H1 (cell line): ENCODE measurements around the gene ZNF425. TPM values are rescaled to one million over a fixed set of nuclear protein-coding genes. Genes with fewer than 3 reads are reported as not detected.

Experiments
- CTCF ChIA-PET: fragments of 300-600 bp; sonication (Branson Sonifier 250); formaldehyde crosslinking; loops from one replicate; lab custom pipeline; 2021; ENCODE audit not compliant: partially characterized antibody; lab: Charles Lee
- POLR2A ChIA-PET: fragments of 300-600 bp; sonication (Branson Sonifier 250); formaldehyde crosslinking; loops from one replicate; lab custom pipeline; 2021; ENCODE audit warnings: inconsistent platforms; ENCODE audit not compliant: partially characterized antibody; lab: Charles Lee
- DNase-seq, 2 experiments: peaks; one replicate each; pipeline versions ENCODE4 v3.0.0 to v3.0.0-alpha.2; 2010 to 2022; ENCODE audit warnings: low spot score in 2 of 2, low read depth in 1 of 2, mixed read lengths in 1 of 2
- FAIRE-seq: peaks from 2 replicates; lab custom pipeline; 2011; peaks lifted over from hg19 to GRCh38; lab: Jason Lieb, UNC
- H2AFZ ChIP-seq: 2 replicates; pipeline ENCODE4 v1.8.1; 2012; ENCODE audit warnings: low read length, inconsistent platforms
- H2AK5ac ChIP-seq: 2 replicates; pipeline ENCODE4 v1.6.1; 2013; ENCODE audit warnings: low read depth, low read length
- H2BK120ac ChIP-seq: replicated peaks from 2 replicates; pipeline ENCODE3; 2013; ENCODE audit warnings: low read depth, low read length, inconsistent platforms
- H2BK12ac ChIP-seq: 2 replicates; pipeline ENCODE4 v1.6.1; 2013; ENCODE audit warnings: low read depth, low read length
- H2BK15ac ChIP-seq: 2 replicates; pipeline ENCODE4 v1.6.1; 2013; ENCODE audit warnings: low read length
- H2BK20ac ChIP-seq: 2 replicates; pipeline ENCODE4 v1.6.1; 2013; ENCODE audit warnings: low read length
- H2BK5ac ChIP-seq: 2 replicates; pipeline ENCODE4 v1.6.1; 2013; ENCODE audit warnings: low read depth, low read length
- H3K14ac ChIP-seq: 2 replicates; pipeline ENCODE4 v1.6.1; 2013; ENCODE audit warnings: inconsistent platforms; ENCODE audit not compliant: insufficient read length
- H3K18ac ChIP-seq: 2 replicates; pipeline ENCODE4 v1.6.1; 2013; ENCODE audit warnings: low read length; ENCODE audit errors: extremely low read depth
- H3K23ac ChIP-seq: 2 replicates; pipeline ENCODE4 v1.6.1; 2013; ENCODE audit warnings: inconsistent platforms; ENCODE audit not compliant: insufficient read length
- H3K23me2 ChIP-seq: 2 replicates; pipeline ENCODE4 v1.6.1; 2013; ENCODE audit warnings: low read depth, low read length
- H3K27ac ChIP-seq: 2 replicates; pipeline ENCODE4 v1.6.1; 2011; ENCODE audit warnings: low read depth, low read length, inconsistent platforms
- H3K27me3 ChIP-seq, 4 experiments: replicated peaks in 1 of 4; 1 replicate in 1 of 4; 2 replicates in 3 of 4; pipeline versions ENCODE4 v1.6.1 to v1.8.1; 2011 to 2013; ENCODE audit warnings: low read length in 3 of 4, mild to moderate bottlenecking in 3 of 4, inconsistent platforms in 2 of 4, mixed read lengths in 2 of 4, moderate library complexity in 1 of 4; ENCODE audit not compliant: control insufficient read depth in 3 of 4, insufficient read depth in 3 of 4; ENCODE audit errors: extremely low read depth in 1 of 4
- H3K36me3 ChIP-seq, 4 experiments: 2 replicates each; pipeline versions ENCODE4 v1.6.1 to v1.8.1; 2011 to 2013; ENCODE audit warnings: mild to moderate bottlenecking in 4 of 4, low read length in 3 of 4, moderate library complexity in 2 of 4, control low read depth in 1 of 4, inconsistent platforms in 1 of 4; ENCODE audit not compliant: insufficient read depth in 4 of 4, control insufficient read depth in 2 of 4
- H3K4ac ChIP-seq: replicated peaks from 2 replicates; pipeline ENCODE3; 2013; ENCODE audit warnings: low read length, low read depth, mixed read lengths, inconsistent platforms; ENCODE audit not compliant: insufficient read length
- H3K4me1 ChIP-seq, 4 experiments: replicated peaks in 1 of 4; 1 replicate in 1 of 4; 2 replicates in 3 of 4; pipeline versions ENCODE4 v1.6.1 to v1.8.1; 2011 to 2013; ENCODE audit warnings: low read length in 3 of 4, inconsistent platforms in 2 of 4, mixed read lengths in 1 of 4; ENCODE audit not compliant: insufficient read depth in 4 of 4, control insufficient read depth in 3 of 4
- H3K4me2 ChIP-seq, 2 experiments: 2 replicates each; pipeline versions ENCODE4 v1.6.1 to v1.8.1; 2011 to 2013; ENCODE audit warnings: low read depth in 2 of 2, low read length in 2 of 2, control low read depth in 1 of 2, inconsistent platforms in 1 of 2, mild to moderate bottlenecking in 1 of 2; ENCODE audit not compliant: insufficient read depth in 1 of 2
- H3K4me3 ChIP-seq, 4 experiments: fragments of 200-600, 300-600 bp in 1 of 4; sonication (generic), shearing (Covaris generic), sonication (Bioruptor Twin) in 1 of 4; 2 replicates each; pipeline versions ENCODE4 v1.5.1 to v1.8.1; 2011 to 2016; ENCODE audit warnings: low read length in 4 of 4, low read depth in 3 of 4, control low read depth in 2 of 4, inconsistent platforms in 2 of 4, mild to moderate bottlenecking in 2 of 4, mixed read lengths in 1 of 4, moderate library complexity in 1 of 4; ENCODE audit not compliant: insufficient read depth in 2 of 4; ENCODE audit errors: extremely low read depth in 1 of 4
- H3K56ac ChIP-seq: replicated peaks from 2 replicates; pipeline ENCODE3; 2013; ENCODE audit warnings: low read depth, mild to moderate bottlenecking, mixed read lengths, low read length, inconsistent platforms; ENCODE audit not compliant: insufficient read length
- H3K79me1 ChIP-seq: 2 replicates; pipeline ENCODE4 v1.6.1; 2013; ENCODE audit warnings: low read depth, low read length, control low read depth
- H3K79me2 ChIP-seq, 2 experiments: 2 replicates each; pipeline versions ENCODE4 v1.6.1 to v1.8.1; 2012 to 2013; ENCODE audit warnings: low read length in 2 of 2, mild to moderate bottlenecking in 2 of 2, inconsistent platforms in 1 of 2; ENCODE audit not compliant: insufficient read depth in 2 of 2, control insufficient read depth in 1 of 2
- H3K9ac ChIP-seq, 4 experiments: replicated peaks in 1 of 4; 1 replicate in 1 of 4; 2 replicates in 3 of 4; pipeline versions ENCODE4 v1.6.1 to v1.8.1; 2011 to 2013; ENCODE audit warnings: low read depth in 3 of 4, low read length in 3 of 4, control low read depth in 2 of 4, mild to moderate bottlenecking in 2 of 4, moderate library complexity in 2 of 4, inconsistent platforms in 1 of 4; ENCODE audit errors: extremely low read depth in 1 of 4
- H3K9me3 ChIP-seq, 2 experiments: 2 replicates each; pipeline versions ENCODE4 v1.6.1 to v1.8.1; 2012 to 2013; ENCODE audit warnings: mild to moderate bottlenecking in 2 of 2, moderate library complexity in 2 of 2, control low read depth in 1 of 2, inconsistent platforms in 1 of 2, low read depth in 1 of 2, low read length in 1 of 2, mixed read lengths in 1 of 2; ENCODE audit not compliant: insufficient read depth in 2 of 2
- H4K20me1 ChIP-seq, 2 experiments: replicated peaks in 1 of 2; 2 replicates each; pipeline versions ENCODE3 to v1.8.1; 2011 to 2013; ENCODE audit warnings: inconsistent platforms in 2 of 2, low read length in 2 of 2, mild to moderate bottlenecking in 1 of 2; ENCODE audit not compliant: insufficient read depth in 2 of 2, control insufficient read depth in 1 of 2
- H4K5ac ChIP-seq: 2 replicates; pipeline ENCODE4 v1.6.1; 2013; ENCODE audit warnings: low read length, low read depth, mixed read lengths, inconsistent platforms; ENCODE audit not compliant: insufficient read length
- H4K8ac ChIP-seq: 2 replicates; pipeline ENCODE4 v1.8.0; 2013; ENCODE audit warnings: mild to moderate bottlenecking, moderate library complexity, low read length, inconsistent platforms; ENCODE audit not compliant: insufficient read depth; ENCODE audit errors: extremely low read depth
- H4K91ac ChIP-seq: replicated peaks from 2 replicates; pipeline ENCODE3; 2013; ENCODE audit warnings: low read length, mixed read lengths, inconsistent platforms; ENCODE audit not compliant: insufficient read length
- BCL11A ChIP-seq, 2 experiments: IDR thresholded peaks; one replicate each; pipeline ENCODE4 v1.6.1; 2011; ENCODE audit warnings: low read depth in 2 of 2, low read length in 2 of 2, mild to moderate bottlenecking in 2 of 2
- SAP30 ChIP-seq: fragments of 300-600 bp; sonication (generic); IDR thresholded peaks from 2 replicates; pipeline ENCODE4 v1.7.1; 2012; ENCODE audit warnings: low read length, moderate library complexity, mild to moderate bottlenecking, inconsistent platforms; ENCODE audit not compliant: insufficient read depth, insufficient replicate concordance
- WGBS, 2 experiments: shearing (Covaris generic) in 1 of 2; methylation state at CpG; one replicate each; pipeline versions ENCODE4 v1.1.6 to v1.1.7; 2013 to 2015; ENCODE audit warnings: low lambda C conversion rate in 2 of 2, mixed read lengths in 2 of 2, inconsistent platforms in 1 of 2, low coverage in 1 of 2, missing lambda C conversion rate in 1 of 2; ENCODE audit not compliant: insufficient replicate concordance in 2 of 2, insufficient coverage in 1 of 2, insufficient read length in 1 of 2; ENCODE audit errors: extremely low coverage in 1 of 2, missing lambda C conversion rate in 1 of 2; 5-methylcytosine and 5-hydroxymethylcytosine counted together
- polyA plus RNA-seq, 7 experiments: library from polyadenylated mRNA; depleted of rRNA in 3 of 7; stranded (reverse) in 5 of 7; unstranded in 2 of 7; fragments of >200 nt in 5 of 7; fragments of 200-250 nt in 2 of 7; gene quantifications; 1 replicate in 5 of 7; 2 replicates in 1 of 7; 4 replicates in 1 of 7; pipeline versions ENCODE4 v1.2.1 to v1.2.3, GENCODE V29; 2011 to 2013; ENCODE audit warnings: missing spikeins in 2 of 7, mixed read lengths in 2 of 7
- total RNA-seq: library from RNA; stranded (reverse); fragmentation: NEBNext Ultra II Directional; extraction: Animal tissue kit (Norgen Biotek cat#: 25700); gene quantifications from 2 replicates; pipeline ENCODE4 v1.2.1, GENCODE V29; 2021

Gene ZNF425
- total and polyA plus RNA-seq, 2 of the 8 experiments (the other 6 are each of a cell fraction or from before 2014, with no cell fraction given): 3.4 to 6.1 TPM

GRCh38 chr7:149071182-149071635 is 54.9 kb downstream of the ZNF425 start:
- H3K4me2 ChIP-seq: no peak overlapping the region
- no peak overlapping the region for H3K27ac ChIP-seq
- no peak overlapping the region for H3K14ac ChIP-seq
- H3K4me1 ChIP-seq: no peaks in the 10 kb centered on the region; a peak in 1 of 7 replicates
- H2BK15ac ChIP-seq: no peak overlapping the region
- CTCF ChIA-PET: interaction anchor here (0.5 to 4.4 kb wide), 34 partner anchors 9 to 1806 kb away, joined by 3 to 22 read pairs (median 4); partner anchors contain the start of genes ZNF398, ZNF425 and ZNF786
- H2BK5ac ChIP-seq: peak overlapping the region; percentile 75
- peak overlapping the region; percentile 28; the same call in 1 of the 2 replicates for H3K18ac ChIP-seq
- H3K79me1 ChIP-seq: no peaks in the 10 kb centered on the region
- H4K20me1 ChIP-seq: peaks cover 0 to 5% of the 10 kb centered on the region in 2 experiments
- H3K23ac ChIP-seq: no peak overlapping the region
- no peak for DNase-seq
- no peak overlapping the region for H3K56ac ChIP-seq
- 95% methylated on average over 29 of the region's 29 CpGs; no CpG with 5 or more reads in 1 of the 2 experiments for WGBS, 2 experiments
- H3K27me3 ChIP-seq: no peaks in the 10 kb centered on the region
- peaks cover 0 to 3% of the 10 kb centered on the region in 2 experiments; a peak in 1 of 4 replicates for H3K79me2 ChIP-seq
- H3K4ac ChIP-seq: peak overlapping the region; percentile 69
- no peak overlapping the region for H4K5ac ChIP-seq
- H3K9me3 ChIP-seq: no peaks in the 10 kb centered on the region
- peak overlapping the region; percentile 32; the same call in 1 of the 2 replicates for H2AK5ac ChIP-seq
- H4K8ac ChIP-seq: peak overlapping the region; percentile 80
- H2BK20ac ChIP-seq: no peak overlapping the region
- peak overlapping the region; percentile 28 for H2BK120ac ChIP-seq
- H2BK12ac ChIP-seq: peak overlapping the region; percentile 80; the same call in 1 of the 2 replicates
- no peak overlapping the region for H4K91ac ChIP-seq
- peaks cover 13 to 32% (median 27%) of the 10 kb centered on the region in 4 experiments for H3K36me3 ChIP-seq
- no peaks in the 10 kb centered on the region for H3K23me2 ChIP-seq
- POLR2A ChIA-PET: interaction anchor here (0.7 to 1.6 kb wide), 12 partner anchors 11 to 388 kb away, joined by 3 to 4 read pairs (median 3); partner anchors contain the start of genes ZNF398 and ZNF425
- no peak overlapping the region for H2AFZ ChIP-seq
- no peak overlapping the region for H3K9ac ChIP-seq
- no peak overlapping the region for H3K4me3 ChIP-seq
- FAIRE-seq: no peak
- TF ChIP-seq SAP30: no peak
- no peak for TF ChIP-seq BCL11A (IDR thresholded peaks at IDR 0.05; ENCODE audit: low read depth in 2 of 2, low read length in 2 of 2)
